HG03521 (cell line): ENCODE results near the gene IFITM2.
A peak's percentile ranks its signal among the peaks of the same experiment; 100 is the strongest.
"Not testable (repeated sequence)": the region's sequence is repeated elsewhere in the genome, so short reads cannot be mapped to it uniquely, and the experiment has no call there.

Source experiments
- ATAC-seq: cut with Tn5 transposase; IDR thresholded peaks from one replicate; pipeline ENCODE4 v1.9.1; 2021; ENCODE audit warnings: mild to moderate bottlenecking, moderate library complexity; ENCODE audit not compliant: unreplicated experiment

Gene IFITM2

DNA sequence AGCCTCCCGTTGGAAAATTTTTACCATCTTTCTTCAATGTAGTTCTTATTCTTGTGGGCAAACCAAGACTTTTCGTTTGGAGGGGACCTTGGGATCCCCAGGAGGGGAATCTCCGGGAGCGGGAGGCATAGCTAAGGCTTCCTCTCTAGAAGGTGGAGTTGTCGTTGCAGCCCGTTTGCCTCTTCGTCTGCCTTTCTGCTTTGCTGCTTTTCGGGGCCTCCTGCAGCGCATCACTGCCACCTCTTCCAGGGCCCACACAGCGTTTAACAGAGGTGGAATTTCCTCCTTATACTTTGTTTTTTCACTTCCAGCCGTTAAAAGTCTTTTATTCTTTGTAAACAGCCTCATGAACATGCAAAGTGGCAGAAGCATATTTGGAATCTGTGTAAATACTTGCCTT, 16.5 kb downstream of the IFITM2 start:
- ATAC-seq: no peak

DNA sequence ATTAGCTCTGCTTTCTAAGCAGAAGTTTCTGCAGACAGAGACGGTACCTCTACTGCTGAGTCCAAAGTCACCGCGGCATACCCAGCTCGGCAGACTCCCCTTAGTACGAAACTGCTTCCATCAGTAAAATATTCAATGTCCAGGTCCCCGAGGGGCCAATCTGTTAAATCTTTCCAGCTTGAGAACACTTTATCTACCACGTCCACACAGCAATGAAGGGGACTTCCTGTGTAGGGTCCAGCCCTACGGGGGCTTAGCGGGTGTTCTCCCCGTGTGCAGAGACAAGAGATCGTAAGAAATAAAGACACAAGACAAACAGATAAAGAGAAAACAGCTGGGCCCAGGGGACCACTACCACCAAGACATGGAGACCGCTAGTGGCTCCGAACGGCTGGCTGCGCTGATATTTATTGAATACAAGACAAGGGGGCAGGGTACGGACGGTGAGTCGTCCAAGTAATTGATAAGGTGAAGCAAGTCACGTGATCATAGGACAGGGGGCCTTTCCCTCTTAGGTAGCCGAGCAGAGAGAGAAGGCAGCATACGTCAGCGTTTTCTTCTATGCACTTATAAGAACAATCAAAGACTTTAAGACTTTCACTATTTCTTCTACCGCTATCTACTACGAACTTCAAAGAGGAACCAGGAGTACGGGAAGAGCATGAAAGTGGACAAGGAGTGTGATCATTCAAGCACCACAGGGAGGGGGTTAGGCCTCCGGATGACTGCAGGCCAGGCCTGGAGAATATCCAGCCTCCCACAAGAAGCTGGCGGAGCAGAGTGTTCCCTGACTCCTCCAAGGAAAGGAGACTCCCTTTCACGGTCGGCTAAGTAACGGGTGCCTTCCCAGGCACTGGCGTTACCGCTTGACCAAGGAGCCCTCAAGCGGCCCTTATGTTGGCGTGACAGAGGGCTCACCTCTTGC, 17.2 kb downstream of the IFITM2 start:
- ATAC-seq: not testable (repeated sequence)

DNA sequence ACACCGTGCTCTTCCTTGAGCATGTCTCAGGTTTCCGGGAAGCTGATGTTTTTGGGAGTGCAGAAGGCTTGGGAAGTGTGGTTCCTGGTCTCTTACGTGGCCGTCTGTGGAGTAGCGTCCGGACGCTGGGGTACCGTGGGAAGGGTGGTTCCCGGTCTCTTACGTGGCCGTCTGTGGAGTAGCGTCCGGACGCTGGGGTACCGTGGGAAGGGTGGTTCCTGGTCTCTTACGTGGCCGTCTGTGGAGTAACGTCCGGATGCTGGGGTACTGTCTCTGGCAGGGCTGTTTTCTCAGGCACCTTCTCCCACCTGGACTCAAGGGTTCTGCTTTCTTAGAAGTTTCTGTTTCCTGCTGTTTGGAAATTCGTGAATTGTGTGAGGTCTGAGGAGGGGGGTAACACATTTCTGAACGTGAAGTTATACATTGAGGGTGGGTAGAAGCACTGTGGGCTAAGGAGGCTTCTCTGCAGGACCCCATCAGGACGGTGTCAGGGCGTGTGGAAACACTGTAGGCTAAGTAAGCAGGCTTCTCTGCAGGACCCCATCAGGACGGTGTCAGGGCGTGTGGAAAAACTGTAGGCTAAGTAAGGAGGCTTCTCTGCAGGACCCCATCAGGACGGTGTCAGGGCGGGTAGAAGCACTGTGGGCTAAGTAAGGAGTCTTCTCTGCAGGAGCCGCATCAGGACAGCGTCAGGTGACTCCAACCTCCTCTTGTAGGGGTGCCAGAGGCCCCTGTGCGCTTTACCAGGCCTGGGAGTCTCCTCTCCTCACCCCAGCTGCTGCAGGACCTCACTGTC, 18.4 kb downstream of the IFITM2 start:
- ATAC-seq: no peak

DNA sequence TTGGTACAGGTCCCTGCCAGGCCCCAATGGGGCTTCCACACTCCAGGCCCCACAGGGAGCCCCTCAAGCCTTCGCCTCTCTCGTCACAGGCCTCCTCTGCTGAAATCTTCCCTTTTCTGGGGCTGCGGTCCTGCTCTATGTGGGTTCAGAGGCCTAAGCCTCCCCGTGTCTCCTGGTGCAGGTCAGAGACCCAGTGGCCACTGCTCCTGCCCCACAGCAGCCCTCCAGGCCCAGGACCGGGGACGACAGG, 18.9 kb downstream of the IFITM2 start:
- no peak for ATAC-seq

DNA sequence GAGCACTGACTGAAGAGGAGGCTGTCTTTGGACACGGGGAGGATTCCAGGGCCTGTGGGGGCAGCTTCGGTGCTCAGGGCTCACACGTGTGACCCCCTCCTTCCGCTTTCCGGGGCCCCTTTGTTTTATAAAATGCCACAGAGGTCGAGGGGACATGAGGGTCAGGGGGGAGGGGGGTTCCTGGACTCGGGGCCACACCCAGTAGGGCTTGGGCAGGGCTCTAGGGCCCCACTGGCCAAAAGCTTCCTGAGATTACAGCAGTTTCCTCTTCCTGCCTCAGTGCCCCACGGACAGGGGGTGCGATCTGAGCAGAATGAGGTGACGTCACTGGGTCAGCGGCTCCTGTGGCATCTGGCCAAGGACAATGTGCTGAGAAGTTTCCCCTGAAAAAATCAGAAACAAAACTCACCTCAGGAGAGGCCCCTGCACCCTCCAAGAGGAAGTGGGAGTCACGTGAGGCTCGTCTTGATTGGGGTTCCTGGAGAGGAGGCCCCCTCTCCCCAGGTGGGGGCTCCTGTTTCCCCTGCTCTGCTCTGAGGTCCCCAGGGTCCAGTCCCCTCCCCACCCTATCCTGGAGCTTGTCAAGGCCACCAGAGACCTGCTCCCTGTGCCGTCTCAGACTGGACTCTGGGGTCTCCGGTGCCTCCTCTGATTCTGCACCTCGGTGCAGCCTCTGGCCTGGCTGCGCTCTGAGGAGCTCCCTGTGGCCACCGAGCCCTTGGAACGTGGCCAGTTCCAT, 19.4 kb downstream of the IFITM2 start:
- ATAC-seq: peak; percentile 55

DNA sequence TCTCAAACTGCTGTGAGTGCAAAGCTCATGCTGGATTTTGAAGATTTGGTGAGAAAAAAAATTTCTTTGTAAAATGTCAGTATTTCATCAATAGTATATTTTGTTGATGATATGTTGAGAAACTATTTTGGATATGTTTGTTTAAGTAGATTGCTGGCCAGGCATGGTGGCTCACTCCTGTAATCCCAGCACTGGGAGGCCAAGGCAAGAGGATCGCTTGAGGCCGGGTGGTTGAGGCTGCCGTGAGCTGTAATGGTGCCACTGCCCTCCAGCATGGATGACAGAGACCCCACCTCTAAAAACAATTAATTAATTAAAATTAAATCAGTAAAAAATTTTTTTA, 19.9 kb downstream of the IFITM2 start:
- no peak for ATAC-seq

DNA sequence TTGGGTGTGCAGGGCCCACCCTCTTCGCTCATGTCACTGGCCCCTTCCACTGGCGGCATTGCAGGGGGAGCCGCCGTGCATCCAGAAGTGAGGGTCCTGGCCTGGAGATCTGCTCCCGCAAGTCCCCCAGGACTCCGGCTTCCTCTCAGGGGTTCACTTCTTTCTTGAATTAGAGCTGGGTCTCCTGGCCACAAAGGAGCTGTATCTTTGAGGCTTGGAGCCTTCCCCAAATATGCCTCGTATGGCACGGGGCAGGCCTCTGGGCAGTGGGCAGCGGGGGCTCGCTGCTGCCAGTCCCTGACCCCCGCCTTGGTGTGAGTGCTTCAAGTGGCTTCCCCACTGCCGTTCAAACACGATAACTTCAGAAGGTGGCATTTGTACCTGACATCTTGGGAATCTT, 20.4 kb downstream of the IFITM2 start:
- ATAC-seq: no peak

DNA sequence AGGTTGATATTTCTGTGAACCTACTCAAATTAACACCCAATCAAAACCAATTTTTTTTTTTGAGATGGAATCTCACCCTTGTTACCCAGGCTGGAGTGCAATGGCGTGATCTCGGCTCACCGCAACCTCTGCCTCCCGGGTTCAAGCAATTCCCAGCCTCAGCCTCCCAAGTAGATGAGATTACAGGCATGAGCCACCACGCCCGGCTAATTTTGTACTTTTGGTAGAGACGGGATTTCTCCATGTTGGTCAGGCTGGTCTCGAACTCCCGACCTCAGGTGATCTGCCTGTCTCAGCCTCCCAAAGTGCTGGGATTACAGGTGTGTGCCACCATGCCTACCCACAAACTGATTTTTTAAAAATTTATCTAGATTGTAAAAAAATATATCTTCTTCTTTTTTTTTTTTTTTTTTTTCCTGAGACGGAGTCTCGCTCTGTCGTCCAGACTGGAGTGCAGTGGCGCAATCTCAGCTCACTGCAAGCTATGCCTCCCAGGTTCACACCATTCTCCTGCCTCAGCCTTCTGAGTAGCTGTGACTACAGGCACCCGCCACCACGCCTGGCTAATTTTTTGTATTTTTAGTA, 21.0 kb downstream of the IFITM2 start:
- ATAC-seq: not testable (repeated sequence)

DNA sequence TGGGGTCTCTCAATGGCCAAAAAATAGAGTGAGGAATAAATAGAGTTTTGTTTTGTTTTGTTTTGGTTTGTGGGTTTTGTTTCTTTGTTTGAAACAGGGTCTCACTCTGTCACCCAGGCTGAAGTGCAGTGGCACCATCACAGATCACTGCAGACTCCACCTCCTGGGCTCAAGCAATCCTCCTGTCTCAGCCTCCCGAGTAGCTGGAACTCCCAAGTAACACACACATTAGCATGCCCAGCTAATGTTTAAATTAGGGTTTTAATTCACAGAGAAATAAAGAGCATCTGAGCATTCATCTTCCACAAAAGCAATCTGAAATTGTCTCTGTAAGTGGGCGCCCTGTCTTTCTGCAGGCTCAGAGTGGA, 22.3 kb downstream of the IFITM2 start:
- no peak for ATAC-seq

DNA sequence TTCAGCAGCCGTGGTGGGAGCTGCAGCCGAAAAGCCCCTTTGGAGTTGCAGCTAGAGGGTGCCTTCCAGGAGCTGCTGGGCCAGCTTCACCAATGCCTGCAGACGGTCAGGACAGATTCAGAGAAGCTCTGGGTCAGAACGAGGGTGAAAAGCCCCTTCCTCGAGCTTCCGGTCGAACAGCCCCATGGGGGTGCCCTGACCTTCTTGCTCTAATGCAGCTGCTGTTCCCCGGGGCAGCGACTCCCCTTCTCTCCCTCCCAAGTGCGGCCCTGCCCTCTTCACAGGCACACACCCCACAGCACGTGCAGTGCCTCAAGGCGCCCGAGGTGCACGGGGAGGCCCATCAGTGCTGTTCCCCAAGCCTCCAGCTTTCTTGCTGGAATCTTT, 22.7 kb downstream of the IFITM2 start:
- ATAC-seq: no peak

DNA sequence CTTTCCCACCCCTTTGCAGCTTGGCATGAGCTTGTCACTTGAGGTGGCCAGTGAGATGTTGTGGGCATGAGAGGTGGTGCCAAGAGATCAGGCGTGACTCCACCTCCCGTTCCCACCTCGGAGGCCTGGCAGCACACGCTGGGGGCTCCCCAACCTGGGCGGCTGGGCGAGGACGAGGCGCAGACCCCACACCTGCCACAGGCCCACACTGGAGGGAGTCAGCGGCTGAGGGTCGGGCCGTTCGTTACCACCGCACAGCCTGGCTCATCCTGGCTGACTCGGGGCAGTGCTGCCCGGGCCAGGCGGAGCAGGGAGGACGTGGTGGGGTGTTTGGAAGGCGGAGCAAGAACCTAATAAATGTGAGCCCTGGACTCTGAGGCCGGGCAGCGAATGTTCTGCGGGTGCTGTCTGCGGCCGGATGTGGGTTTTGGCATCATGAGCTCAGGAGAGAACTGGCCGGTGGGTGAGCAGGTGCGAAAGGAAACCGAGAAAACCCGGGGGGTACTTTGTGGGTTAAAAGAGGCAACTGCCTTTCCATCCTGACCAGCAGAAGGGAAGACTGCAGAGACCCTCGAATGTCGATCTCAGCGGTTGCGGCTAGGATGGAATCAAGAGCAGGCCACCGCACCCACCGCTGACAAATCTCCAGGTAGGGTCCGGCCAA, 23.2 kb downstream of the IFITM2 start:
- no peak for ATAC-seq

DNA sequence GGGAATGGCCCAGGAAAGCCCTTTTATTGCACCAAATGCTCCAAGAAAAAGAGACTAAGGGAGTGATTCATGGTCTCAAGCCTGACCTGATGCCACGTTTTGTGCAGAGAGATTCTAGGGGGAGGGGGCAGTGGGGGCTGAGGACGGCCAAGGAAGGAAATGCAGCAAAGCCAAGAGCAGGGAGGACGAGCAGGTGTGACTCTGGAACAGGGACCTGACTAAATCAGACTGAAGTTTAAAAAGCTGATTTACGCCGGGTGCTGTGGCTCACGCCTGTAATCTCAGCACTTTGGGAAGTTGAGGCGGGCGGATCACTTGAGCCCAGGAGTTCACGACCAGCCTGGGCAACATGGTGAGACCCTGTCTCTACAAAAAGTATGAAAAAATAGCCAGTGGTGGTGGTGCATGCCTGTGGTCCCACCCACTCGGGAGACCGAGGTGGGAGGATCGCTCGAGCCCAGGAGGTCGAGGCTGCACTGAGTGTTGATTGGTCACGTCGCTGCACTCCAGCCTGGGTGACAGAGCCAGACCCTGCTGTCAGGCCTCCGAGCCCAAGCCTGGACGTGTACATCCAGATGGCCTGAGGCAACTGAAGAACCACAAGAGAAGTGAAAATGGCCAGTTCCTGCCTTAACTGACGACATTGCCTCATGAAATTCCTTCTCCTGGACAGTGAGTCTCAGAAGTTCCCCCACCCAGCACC, 23.9 kb downstream of the IFITM2 start:
- no peak for ATAC-seq

DNA sequence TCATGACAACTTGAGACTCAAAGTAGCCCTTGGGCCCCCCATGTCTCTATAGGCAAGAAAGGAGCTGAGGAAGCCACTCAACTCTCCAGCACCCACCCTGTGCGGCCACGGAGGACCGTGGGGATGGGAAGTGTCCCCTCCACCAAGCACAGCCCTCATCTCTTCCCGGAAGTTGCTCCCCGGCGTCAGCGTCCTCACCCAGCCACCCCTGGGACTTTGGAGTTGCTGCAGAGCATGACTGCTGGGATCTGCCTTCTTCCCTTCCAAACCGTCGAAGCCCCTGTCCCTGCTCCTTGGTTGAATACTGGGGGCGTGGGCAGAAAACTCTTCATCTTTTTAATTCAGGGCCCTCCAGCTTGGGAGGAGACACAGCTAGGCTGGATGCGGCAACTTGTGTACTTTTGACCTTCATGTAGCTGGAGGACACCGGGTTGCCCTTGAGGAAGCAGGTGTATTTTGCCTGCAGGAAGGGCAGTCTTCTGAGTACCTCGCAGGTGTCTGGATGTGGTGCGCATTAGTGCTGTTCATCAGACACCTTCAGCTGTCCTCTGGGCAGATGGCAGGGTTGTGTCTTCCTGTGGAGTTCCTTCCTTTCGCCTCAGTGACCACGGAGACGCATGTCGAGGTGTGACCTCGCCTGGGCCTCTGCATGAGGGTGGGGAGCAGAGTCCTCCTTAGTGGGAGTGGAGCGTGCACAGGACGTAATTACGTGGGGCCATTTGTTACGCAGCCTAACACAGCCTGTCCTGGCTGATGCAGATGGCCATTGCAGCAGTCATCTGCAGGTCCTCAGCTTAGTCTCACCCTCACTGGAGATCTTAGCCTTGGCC, 25.2 kb downstream of the IFITM2 start:
- no peak for ATAC-seq

DNA sequence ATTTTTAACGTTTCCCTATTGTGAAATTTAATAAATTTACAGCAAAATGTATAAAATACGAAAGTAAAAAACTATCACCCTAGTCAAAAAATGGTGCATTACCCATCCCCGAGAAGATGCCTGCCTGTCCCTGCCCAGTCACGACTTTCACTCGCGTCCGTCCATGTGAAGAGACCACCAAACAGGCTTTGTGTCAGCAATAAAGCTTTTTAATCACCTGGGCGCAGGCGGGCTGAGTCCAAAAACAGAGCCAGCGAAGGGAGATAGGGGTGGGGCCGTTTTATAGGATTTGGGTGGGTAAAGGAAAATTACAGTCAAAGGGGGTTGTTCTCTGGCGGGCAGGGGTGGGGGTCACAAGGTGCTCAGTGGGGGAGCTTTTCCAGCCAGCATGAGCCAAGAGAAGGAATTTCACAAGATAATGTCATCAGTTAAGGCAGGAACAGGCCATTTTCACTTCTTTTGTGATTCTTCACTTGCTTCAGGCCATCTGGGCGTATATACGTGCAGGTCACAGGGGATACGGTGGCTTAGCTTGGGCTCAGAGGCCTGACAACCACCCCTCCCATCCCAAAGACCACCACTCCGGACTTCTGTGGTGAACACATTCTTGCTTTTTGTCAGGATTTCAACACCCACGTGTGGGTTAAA, 26.1 kb downstream of the IFITM2 start:
- not testable (repeated sequence) for ATAC-seq

DNA sequence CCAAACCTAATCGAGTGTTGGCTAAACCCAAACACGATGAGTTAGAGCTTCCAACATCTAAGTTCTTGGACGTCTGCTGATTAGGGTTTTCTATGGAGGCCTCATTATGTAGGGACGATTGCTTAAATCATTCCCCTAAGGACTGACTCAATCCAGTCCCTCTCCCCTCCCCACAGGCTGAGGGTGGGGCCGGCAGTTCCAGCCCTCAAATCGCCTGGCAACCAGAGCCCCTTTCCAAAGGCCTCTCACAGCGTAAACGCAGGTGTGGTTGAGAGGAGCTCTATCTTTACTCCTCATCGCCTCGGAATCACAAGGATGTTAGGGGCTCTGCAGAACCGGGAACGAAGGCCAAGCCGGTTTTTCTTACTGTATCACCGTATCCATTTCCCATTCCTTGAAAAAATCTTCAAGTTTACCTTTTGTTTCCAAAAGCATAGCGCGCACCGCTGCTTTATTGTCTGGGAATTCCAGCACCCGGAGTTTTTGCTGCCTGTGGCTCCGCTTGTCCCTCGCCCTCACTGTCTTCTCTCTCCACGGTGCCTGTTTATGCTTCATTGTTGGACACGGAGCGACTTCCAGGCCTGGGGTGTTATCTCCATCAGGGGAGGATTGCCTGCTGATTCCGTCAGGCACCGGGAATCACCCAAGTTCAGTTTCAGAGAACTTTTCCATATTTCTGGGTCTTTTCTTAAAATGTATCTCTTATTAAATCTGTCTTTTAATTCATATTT, 26.8 kb downstream of the IFITM2 start:
- no peak for ATAC-seq

DNA sequence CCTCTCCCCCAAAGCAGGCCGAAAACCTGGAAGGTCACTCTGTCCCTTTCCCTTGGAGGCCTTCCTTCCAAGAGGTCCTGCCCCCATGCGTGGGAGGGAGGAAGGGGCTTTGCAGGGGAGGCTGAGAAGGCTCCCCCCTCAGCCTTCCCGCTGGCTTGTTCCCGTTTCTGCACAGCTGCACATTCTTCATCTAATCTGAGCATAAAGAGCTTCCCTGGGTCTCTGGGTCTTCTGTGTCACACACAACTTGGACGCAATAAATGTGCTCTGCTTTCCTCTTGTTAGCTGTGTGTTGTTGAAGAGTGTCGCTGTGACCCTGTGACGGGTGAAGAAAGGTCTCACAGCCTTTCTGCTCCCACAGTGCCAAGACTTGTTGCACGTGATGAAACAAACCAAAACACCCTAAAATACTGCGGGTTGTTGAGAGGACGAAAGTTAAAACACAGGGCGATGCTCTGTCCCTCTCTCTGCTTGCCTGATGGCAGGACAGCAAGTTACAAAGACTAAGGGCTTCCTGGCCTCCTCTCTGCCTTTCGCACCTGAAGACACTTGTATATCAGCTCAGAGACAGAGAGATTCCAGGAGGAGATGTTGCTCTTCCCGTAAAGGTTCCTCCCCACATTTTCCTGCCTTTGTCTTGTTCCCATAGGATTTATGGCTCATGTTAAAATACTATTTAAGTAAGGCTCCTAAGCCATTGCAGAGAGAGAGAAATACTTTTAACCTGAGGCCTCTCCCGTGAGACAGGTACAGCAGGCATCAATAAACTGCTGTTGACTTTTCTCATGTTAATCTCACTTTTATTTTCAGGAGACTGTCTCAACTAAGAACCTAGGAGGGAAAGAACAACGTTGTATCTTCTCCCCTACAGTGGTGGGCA, 28.4 kb downstream of the IFITM2 start:
- no peak for ATAC-seq

DNA sequence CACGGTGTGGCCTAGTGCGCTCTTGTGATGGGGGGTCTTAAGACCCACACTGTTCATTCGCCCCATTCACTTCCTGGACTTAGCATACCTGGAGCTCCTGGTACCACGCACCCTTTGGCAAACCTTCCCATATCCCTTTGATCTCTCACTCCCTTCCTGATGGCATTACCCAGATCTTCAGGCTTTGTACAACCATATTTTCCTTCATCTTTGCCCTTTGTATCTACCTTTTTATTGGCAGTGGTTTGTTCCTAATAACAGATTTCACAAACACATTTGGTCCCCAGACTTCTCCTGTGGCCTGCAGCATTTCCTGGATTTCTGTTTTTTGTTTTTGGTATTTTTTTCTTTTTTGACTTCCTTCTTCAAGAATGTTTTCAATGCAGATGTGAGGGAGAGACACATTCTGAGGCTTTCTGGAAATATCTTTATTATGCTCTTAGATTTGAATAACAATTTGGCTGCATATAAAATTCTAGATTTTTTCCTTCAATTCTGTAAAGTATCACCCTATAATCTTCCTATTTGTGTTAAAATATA, 29.1 kb downstream of the IFITM2 start:
- ATAC-seq: no peak
